ENCODE results near the gene ORMDL3.

DNA sequence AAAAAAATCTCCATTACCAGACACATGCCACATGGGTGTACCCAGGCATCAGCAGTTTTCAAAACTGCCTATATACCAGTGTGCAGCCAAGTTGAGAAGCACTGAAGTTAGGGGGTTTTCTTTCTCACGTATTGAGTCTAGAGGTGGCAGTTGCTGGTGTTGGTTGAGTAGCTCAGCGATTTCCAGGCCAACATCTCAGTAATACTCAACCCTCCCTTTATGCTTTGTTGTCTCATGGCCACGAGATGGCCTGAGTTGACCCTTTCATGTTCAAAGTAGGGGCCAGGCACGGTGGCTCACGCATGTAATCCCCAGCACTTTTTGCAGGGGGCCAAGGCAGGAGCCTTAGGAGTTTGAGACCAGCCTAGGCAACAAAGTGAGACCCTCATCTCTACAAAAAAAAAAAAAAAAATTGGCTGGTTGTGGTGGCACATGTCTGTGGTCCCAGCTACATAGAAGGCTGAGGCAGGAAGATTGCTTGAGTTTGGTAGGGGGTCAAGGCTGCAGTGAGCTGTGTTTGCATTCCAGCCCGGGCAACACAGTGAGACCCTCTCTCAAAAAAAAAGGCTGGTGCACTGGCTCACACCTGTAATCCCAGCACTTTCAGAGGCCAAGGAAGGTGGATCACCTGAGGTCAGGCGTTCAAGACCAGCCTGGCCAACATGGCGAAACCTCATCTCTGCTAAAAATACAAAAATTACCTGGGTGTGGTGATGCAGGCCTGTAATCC is 10.9 kb upstream of the ORMDL3 start:
- TF ChIP-seq, protein P1, sequence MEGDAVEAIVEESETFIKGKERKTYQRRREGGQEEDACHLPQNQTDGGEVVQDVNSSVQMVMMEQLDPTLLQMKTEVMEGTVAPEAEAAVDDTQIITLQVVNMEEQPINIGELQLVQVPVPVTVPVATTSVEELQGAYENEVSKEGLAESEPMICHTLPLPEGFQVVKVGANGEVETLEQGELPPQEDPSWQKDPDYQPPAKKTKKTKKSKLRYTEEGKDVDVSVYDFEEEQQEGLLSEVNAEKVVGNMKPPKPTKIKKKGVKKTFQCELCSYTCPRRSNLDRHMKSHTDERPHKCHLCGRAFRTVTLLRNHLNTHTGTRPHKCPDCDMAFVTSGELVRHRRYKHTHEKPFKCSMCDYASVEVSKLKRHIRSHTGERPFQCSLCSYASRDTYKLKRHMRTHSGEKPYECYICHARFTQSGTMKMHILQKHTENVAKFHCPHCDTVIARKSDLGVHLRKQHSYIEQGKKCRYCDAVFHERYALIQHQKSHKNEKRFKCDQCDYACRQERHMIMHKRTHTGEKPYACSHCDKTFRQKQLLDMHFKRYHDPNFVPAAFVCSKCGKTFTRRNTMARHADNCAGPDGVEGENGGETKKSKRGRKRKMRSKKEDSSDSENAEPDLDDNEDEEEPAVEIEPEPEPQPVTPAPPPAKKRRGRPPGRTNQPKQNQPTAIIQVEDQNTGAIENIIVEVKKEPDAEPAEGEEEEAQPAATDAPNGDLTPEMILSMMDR (conservative IDR thresholded peaks at IDR 0.05), result no peak
- TF ChIP-seq ZFX (IDR thresholded peaks at IDR 0.05), result no peak

Measured in C4-2B (cell line).